IPS-NIHi11 (cell line): ENCODE data around the gene CDH12.
"Not testable (repeated sequence)": the region's sequence is repeated elsewhere in the genome, so short reads cannot be mapped to it uniquely, and the experiment has no call there.

Source experiments
- DNase-seq: peaks from one replicate; pipeline ENCODE4 v3.0.0; 2012; ENCODE audit warnings: mixed read lengths, low spot score

The CDH12 gene

DNA sequence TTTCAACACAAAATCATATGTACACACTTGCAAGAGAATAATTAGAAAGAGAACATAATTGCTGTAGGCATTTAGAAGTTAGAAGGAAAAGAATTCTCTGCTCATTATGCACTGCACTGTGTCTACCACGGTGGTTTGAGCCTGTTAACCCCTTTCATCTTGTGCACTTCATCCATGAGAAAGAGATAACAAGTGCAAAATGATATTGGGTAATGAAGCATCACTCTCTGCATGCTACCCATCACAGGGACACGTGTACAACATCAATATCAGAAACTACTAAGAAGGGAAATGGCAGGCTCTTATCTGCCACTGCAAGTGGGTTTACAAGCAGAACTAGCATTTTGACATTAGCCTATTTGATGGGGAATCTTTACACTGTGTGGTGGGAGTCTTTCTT lies 202.6 kb downstream of the CDH12 start:
- DNase-seq: no peak

GRCh38 chr5:22649074-22649473 lies 204.1 kb downstream of the CDH12 start:
- no peak for DNase-seq

- DNase-seq: no peak
These were observed 208.3 kb downstream of the CDH12 start for GRCh38 chr5:22644859-22645258.

GRCh38 chr5:22643356-22643755 lies 209.8 kb downstream of the CDH12 start:
- no peak for DNase-seq

- DNase-seq: no peak
These were observed 221.5 kb downstream of the CDH12 start for GRCh38 chr5:22631683-22632082.

- DNase-seq: no peak
These were observed 226.1 kb downstream of the CDH12 start for GRCh38 chr5:22627029-22627428.

- no peak for DNase-seq
These were observed 227.7 kb downstream of the CDH12 start for GRCh38 chr5:22625451-22625850.

DNA sequence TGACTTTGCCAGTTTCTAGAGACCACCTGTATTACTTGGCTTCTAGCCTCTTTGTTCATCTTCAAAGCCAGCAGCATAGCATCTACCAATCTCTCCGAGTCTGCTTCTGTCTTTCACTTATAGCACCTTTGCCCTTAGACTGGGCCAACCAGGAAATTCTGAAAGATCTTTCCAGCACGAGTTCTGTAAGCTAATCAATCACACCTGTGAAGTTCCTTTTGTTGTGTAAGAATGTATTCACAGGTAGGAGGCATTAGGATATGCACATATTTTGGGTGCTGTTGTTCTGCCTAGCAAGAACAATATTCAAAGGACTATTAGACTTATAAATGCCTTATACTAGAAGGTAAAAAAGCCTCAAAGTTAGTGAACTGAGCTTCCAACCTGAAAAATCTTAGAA lies 232.1 kb downstream of the CDH12 start:
- DNase-seq: peak; percentile 17

DNA sequence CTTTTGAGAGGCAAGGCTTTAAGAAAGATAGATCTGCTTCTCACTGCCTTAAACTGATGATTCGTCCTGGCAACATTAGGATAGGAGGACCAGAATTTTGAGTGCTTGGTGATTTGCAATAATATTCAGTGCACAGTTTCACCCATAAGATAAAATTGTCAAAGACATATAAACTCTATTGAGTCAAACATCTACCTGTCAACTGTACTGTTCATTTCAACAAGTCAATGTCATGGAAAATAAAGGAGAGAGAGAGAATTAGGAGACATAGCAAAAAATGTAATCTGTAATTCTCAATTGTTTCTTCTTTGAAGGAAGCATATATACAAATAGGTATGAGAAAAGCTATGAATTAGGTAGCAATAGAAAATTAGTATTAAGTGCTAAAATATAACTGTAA lies 237.2 kb downstream of the CDH12 start:
- no peak for DNase-seq

DNA sequence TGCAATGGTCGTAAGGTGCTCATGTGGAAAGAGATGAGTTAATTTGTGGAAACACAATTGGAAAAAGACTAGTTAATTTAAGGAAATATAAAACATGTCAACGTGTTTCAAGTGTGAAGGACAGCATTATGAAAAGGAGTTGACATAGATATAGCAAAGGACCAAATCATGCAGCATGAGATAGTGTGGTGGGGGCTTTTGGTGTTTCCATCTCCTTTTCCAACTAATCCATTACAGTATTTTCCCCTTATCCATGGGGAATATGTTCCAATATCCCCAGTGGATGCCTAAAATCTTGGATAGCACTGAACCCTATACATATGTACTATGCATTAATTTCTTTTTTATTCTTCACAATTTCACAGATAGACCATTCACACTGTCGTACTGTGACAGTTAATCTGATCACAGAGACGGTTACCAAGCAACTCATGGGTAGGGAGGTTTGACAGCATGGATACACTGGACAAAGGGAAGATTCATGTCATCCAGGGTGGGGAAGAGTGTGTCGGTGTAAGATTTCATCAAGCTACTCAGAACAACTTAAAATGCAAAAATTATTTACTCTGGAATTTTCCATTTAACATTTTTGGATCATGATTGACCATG lies 238.6 kb downstream of the CDH12 start:
- no peak for DNase-seq

DNA sequence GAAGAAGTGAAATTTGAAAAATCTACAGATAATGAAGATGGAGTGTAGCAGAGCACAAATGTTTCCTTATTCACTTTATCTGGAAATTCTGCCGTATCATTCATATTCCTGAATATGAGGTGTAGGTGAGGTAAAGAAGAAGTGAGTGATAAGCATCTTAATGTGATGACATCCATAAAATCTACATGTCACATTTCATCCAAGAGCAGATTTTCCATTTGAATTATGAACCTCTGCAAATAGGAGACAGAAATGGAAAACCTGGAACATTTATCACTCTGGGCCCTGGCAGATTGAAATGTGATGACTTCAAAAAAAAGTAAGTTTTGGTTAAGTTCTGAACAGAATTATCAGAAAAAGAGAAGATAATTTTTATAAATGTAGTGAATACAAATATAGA lies 240.2 kb downstream of the CDH12 start:
- no peak for DNase-seq

DNA sequence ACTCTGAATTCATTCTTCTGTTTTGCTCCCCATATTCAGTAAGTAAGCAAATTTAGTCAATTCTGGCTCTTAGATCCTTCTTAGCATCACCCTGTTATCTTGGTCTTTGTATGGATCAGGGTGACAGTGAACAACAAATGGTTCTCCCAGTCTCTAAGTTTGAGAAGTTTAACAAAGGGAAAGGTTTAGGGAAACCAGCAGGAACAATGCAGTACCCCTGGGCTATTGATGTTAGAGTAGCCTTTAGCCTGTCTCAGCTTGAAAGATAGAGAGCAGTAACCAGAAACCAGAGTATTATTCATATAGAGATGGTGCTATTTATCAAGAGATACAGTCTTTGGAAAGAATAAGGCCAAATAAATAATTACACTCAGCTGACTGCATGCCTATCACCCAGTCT lies 241.8 kb downstream of the CDH12 start:
- DNase-seq: peak; percentile 16

- DNase-seq: not testable (repeated sequence)
These were observed 245.6 kb downstream of the CDH12 start for GRCh38 chr5:22607498-22607897.

DNA sequence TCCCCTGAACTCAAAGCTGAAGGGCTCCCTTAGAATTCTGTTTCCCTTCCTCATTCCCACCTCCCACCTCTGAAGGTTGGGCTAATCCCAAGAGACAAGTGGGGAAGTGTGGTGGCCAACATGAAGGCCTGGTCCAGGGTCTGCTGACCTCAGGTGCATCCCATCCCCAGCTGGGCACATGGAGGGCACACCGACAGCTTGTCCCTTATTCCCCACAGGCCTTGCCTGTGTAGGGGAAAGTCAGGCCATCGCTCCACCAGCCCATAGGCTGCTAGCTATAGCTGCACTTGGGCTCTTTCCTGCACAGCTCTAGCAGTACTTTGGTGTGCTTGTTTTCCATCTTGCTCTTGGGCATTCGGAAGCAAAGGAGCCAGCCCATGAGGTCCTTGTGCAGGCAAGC lies 247.7 kb downstream of the CDH12 start:
- DNase-seq: no peak

DNA sequence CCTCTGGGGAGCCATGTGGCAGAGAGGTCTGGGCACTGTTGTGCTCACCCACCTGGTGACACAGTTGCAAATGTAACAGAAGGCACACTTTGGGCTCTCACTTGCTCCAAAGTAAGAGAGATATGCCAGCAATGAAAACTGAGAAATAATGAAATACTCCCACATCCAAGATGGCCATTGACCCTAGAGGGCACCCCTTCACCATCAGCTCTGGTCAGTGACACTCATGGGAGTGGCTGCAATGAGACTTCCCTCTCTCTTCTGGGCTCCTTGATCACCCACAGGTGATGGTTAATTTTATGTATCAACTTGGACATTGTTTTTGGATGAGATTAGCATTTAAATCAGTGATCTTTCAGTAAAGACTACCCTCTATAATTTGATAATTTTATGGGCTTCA lies 248.4 kb downstream of the CDH12 start:
- DNase-seq: no peak

DNA sequence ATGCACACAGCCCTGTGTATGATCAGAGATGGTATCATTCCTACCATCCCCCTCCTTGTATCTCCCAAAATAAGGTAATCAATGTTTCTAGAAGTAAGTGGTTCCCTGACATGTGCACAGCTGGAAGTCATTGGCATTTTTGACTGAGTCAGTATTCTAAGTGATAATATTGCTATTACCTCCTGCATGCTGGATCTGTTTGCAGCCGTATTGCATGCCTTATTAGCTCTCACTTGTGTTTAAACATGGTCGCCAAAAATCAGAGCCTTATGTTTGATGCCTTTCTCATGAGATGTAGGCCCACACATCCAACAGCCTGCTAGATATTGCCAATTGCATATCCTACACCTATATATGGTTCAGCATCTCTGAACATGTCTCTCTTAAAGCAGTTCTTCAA lies 254.3 kb downstream of the CDH12 start:
- DNase-seq: no peak

- DNase-seq: no peak
These were observed 256.7 kb downstream of the CDH12 start for GRCh38 chr5:22596404-22596970.

DNA sequence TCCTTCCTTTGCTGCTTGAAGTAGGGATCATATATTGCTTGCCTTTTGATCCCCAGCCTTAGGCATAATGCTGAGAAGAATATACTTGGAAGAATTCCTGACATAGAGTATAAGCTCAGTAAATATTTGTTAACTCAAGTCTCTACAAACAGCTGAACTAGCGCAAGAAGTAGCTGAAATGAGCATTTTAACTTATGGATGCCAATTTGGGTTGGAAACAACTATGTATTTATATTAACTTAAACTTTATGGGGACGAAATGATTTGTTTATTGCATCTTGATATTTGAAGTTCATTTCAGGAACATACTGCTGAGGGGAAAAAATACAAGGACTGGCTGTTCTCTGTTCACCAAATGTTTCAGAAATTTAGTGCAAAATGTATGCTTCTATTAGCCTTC lies 258.7 kb downstream of the CDH12 start:
- DNase-seq: no peak

DNA sequence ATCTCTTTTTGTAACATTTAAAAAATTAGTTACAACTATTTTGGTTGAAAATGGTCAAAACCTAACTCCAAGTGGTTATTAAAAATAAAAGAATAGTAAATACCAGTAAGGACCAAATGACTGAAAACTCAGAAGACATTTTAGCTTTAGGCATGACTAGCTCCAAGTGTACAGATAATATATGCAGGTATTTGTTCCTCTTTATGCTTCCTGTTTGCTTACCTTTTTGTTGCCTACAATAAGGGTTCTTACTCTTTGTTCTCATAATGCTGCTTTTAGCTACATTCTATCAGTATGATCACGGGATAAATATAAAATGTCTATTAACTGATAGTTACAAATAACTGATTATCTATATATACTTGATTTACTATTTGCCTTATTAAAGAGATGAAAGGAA lies 259.6 kb downstream of the CDH12 start:
- DNase-seq: no peak

DNA sequence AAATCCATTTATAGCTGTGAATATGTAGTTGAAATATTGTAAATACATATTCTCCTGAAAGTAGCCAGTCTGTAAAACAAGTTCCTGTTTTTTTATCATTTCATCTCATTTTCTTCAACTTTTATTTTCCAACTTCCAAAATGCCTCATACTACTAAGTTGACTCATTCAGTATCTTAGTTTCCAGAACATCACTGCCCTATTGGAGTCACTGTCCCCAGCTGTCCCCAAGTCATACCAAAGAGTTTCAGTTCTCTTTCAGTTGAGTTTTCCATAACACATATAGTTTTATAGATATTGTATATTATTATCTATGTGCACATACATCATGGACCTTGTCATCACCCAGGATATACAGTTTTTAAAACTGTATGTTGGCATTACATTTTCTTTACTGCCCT lies 261.7 kb downstream of the CDH12 start:
- no peak for DNase-seq

GRCh38 chr5:22590677-22591268 lies 262.4 kb downstream of the CDH12 start:
- no peak for DNase-seq

DNA sequence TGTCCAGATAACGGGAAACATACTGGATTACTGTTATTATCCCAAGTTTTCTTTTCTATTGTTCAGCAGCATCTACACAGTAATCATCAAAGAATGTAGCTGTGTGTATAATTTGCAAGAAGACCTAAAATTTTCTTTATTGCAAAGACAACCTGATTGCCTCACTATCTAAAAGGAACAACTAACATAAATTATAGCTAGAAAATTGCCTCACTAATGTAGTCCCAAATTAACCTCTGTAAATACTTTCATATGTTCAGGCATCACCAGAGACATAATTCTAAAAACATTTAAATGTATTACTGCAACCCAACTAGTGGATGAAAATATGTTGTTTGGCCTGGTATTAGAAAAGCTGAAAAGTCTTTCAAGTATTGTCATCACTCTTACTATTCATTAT lies 275.4 kb downstream of the CDH12 start:
- DNase-seq: no peak

DNA sequence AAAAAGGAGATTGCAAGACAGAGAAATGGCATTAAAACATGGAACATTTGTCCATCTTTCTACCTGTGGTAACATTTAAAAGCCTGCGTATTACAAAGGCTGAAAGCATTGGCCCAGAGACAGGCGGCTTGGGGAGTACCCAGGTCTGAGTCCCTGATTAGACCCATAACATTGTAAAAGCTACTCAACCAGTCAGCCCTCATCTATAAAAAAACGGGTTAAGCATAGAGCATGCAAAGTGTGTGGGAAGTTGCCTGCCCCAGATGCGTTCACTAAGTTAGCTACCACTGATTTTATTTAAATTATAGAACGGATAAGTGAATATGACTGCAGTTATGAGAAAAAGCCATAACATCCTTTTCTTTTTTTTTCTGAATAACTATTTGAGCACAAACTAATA lies 276.1 kb downstream of the CDH12 start:
- no peak for DNase-seq

DNA sequence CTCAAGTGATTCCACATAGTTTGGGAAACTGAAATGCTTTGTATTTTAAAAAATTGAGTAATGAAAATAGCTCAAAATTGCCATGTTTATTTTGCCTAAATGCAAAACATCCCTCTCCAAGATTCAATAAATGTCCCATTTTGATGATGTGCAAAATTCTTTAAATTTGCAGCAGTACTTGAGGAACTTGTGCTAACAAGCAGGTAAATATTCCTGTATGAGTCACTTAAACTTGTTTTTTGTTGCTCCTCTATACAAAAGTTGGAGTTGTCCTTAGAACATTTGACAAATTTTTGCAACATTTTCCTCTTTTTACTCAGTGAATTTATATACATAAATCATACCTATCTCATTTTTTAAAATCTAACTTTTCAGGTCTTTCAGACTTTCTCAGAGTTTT lies 280.2 kb downstream of the CDH12 start:
- no peak for DNase-seq
